Caco-2 (cell line): ENCODE measurements around the gene COL12A1. TPM values are rescaled to one million over a fixed set of nuclear protein-coding genes. Genes with fewer than 3 reads are reported as not detected.

Experiments used
- BruUV-seq: library from RNA; stranded (reverse); fragments of 400-500 nt; replicated peaks from 2 replicates; lab custom pipeline; 2021; lab: Mats Ljungman, UMichigan
- CTCF ChIA-PET: fragments of 300-600 bp; sonication (Branson Sonifier 250); formaldehyde crosslinking; loops from one replicate; lab custom pipeline; 2022; ENCODE audit warnings: antibody characterized with exemption; lab: Charles Lee
- POLR2A ChIA-PET: fragments of 300-600 bp; sonication (Branson Sonifier 250); formaldehyde crosslinking; loops from one replicate; lab custom pipeline; 2022; ENCODE audit warnings: antibody characterized with exemption; lab: Charles Lee
- DNase-seq, 2 experiments: peaks; one replicate each; pipeline versions ENCODE4 v3.0.0 to v3.0.0-alpha.2; 2020 to 2022
- H3K27me3 ChIP-seq: replicated peaks from 2 replicates; pipeline ENCODE4 v1.6.0; 2011; ENCODE audit warnings: low read length; ENCODE audit not compliant: control insufficient read depth, insufficient read depth
- H3K36me3 ChIP-seq: 2 replicates; pipeline ENCODE4 v1.5.1; 2011; ENCODE audit warnings: low read length; ENCODE audit not compliant: control insufficient read depth, insufficient read depth
- H3K4me1 ChIP-seq: fragments of 250-450 bp; sonication (Bioruptor Pico); 2 replicates; pipeline ENCODE4 v1.5.1; 2020; ENCODE audit warnings: mild to moderate bottlenecking
- H3K4me3 ChIP-seq: 2 replicates; pipeline ENCODE4 v1.5.1; 2011; ENCODE audit warnings: low read depth, mild to moderate bottlenecking, control low read depth, low read length
- H3K9me3 ChIP-seq: fragments of 250-450 bp; sonication (Bioruptor Pico); 2 replicates; pipeline ENCODE4 v1.5.1; 2020; ENCODE audit warnings: mild to moderate bottlenecking, moderate library complexity
- H3K27ac Mint-ChIP-seq: one replicate; pipeline ENCODE4 v1.8.0; 2022; ENCODE audit warnings: mixed read lengths; ENCODE audit not compliant: unreplicated experiment
- H3K27me3 Mint-ChIP-seq: one replicate; pipeline ENCODE4 v1.8.0; 2022; ENCODE audit warnings: mixed read lengths; ENCODE audit not compliant: insufficient read depth, unreplicated experiment
- H3K36me3 Mint-ChIP-seq: one replicate; pipeline ENCODE4 v1.8.0; 2022; ENCODE audit warnings: mild to moderate bottlenecking, mixed read lengths; ENCODE audit not compliant: insufficient read depth, unreplicated experiment
- H3K4me1 Mint-ChIP-seq: one replicate; pipeline ENCODE4 v1.8.0; 2022; ENCODE audit warnings: low read depth, mixed read lengths; ENCODE audit not compliant: unreplicated experiment
- H3K4me3 Mint-ChIP-seq: one replicate; pipeline ENCODE4 v1.8.0; 2022; ENCODE audit warnings: mild to moderate bottlenecking, moderate library complexity, mixed read lengths; ENCODE audit not compliant: unreplicated experiment
- H3K9me3 Mint-ChIP-seq: one replicate; pipeline ENCODE4 v1.8.0; 2022; ENCODE audit warnings: mixed read lengths; ENCODE audit not compliant: unreplicated experiment
- CTCF ChIP-seq, 2 experiments: fragments of 200-600 bp in 1 of 2; IDR thresholded peaks; 1 replicate in 1 of 2; 2 replicates in 1 of 2; pipeline versions ENCODE4 v1.5.1 to v1.8.0; 2011 to 2022; ENCODE audit warnings: antibody characterized with exemption in 1 of 2, control low read depth in 1 of 2, inconsistent platforms in 1 of 2, low read depth in 1 of 2, low read length in 1 of 2, mild to moderate bottlenecking in 1 of 2, moderate library complexity in 1 of 2; ENCODE audit not compliant: insufficient read depth in 1 of 2, severe bottlenecking in 1 of 2, unreplicated experiment in 1 of 2
- intact Hi-C: fragments of 100-400 bp; cut with micrococcal nuclease; formaldehyde crosslinking; loops from one replicate; pipeline ENCODE4 v1.10.0; 2022; ENCODE audit not compliant: unreplicated experiment
- total RNA-seq: library from RNA; stranded (reverse); gene quantifications from 2 replicates; pipeline ENCODE4 v1.2.3, GENCODE V29; 2022

COL12A1 gene
- total RNA-seq, 1 experiment from 2014 or later, result 68.0 TPM

GRCh38 chr6:75103431-75103830 lies 102.4 kb downstream of the COL12A1 start:
- no TSS peak for BruUV-seq
- CTCF ChIA-PET, result interaction anchor here (1.2 to 1.6 kb wide), 2 partner anchors 101 to 105 kb away, joined by 6 read pairs; no protein-coding TSS in a partner anchor

GRCh38 chr6:75102301-75102700 lies 103.6 kb downstream of the COL12A1 start:
- DNase-seq, result no peak
- intact Hi-C loops, result loop anchor here (10.0 kb wide), 1 partner anchor 168 kb away; no protein-coding TSS in a partner anchor
- no peak overlapping the region for H3K4me3 ChIP-seq
- ChIA-PET CTCF (interaction anchor here (1.2 kb wide), 1 partner anchor 107 kb away, joined by 6 read pairs; no protein-coding TSS in a partner anchor), POLR2A (no interaction called here)
- no peaks in the 10 kb centered on the region for H3K9me3 ChIP-seq
- Mint-ChIP-seq H3K36me3 (peaks cover 55% of the 10 kb centered on the region), H3K27me3 (no peaks in the 10 kb centered on the region), H3K27ac (no peak overlapping the region), H3K4me1 (peaks cover 31% of the 10 kb centered on the region), H3K4me3 (no peak overlapping the region), H3K9me3 (no peaks in the 10 kb centered on the region)
- no peaks in the 10 kb centered on the region for H3K27me3 ChIP-seq
- H3K4me1 ChIP-seq, result peaks cover 24% of the 10 kb centered on the region
- TF ChIP-seq CTCF (IDR thresholded peaks at IDR 0.05; ENCODE audit: insufficient read depth in 1 of 2, low read depth in 1 of 2, low read length in 1 of 2, severe bottlenecking in 1 of 2, unreplicated experiment in 1 of 2), result no peak
- peaks cover 1% of the 10 kb centered on the region; the same call in 1 of the 2 replicates for H3K36me3 ChIP-seq
- no TSS peak for BruUV-seq

More at GRCh38 chr6:75103431-75103830, 102.4 kb downstream of the COL12A1 start:
- H3K4me1 Mint-ChIP-seq, result peaks cover 31% of the 10 kb centered on the region
- no peaks in the 10 kb centered on the region for H3K27me3 Mint-ChIP-seq
- POLR2A ChIA-PET, result interaction anchor here (0.6 kb wide), 1 partner anchor 181 kb away, joined by 3 read pairs; the partner anchor contains the start of gene TMEM30A
- DNase-seq, result peak; percentile 39 to 66
- peak overlapping the region; percentile 28 for H3K27ac Mint-ChIP-seq
- H3K36me3 ChIP-seq, result peaks cover 1% of the 10 kb centered on the region; the same call in 1 of the 2 replicates
- H3K27me3 ChIP-seq, result no peaks in the 10 kb centered on the region
- H3K4me3 ChIP-seq, result no peak overlapping the region
- intact Hi-C loops, result loop anchor here (1.0 to 10.0 kb wide), 4 partner anchors 80 to 169 kb away; no protein-coding TSS in a partner anchor
- peak overlapping the region; percentile 5 for H3K4me3 Mint-ChIP-seq
- H3K4me1 ChIP-seq, result peaks cover 24% of the 10 kb centered on the region
- no peaks in the 10 kb centered on the region for H3K9me3 ChIP-seq
- no peak for TF ChIP-seq CTCF (IDR thresholded peaks at IDR 0.05; ENCODE audit: insufficient read depth in 1 of 2, low read depth in 1 of 2, low read length in 1 of 2, severe bottlenecking in 1 of 2, unreplicated experiment in 1 of 2)
- peaks cover 61% of the 10 kb centered on the region for H3K36me3 Mint-ChIP-seq
- H3K9me3 Mint-ChIP-seq, result no peaks in the 10 kb centered on the region

- Mint-ChIP-seq H3K4me1 (peaks cover 31% of the 10 kb centered on the region), H3K4me3 (no peak overlapping the region), H3K27ac (no peak overlapping the region), H3K36me3 (peaks cover 59% of the 10 kb centered on the region), H3K9me3 (no peaks in the 10 kb centered on the region), H3K27me3 (no peaks in the 10 kb centered on the region)
- Histone ChIP-seq H3K4me1 (peaks cover 24% of the 10 kb centered on the region), H3K27me3 (no peaks in the 10 kb centered on the region), H3K4me3 (no peak overlapping the region), H3K36me3 (peaks cover 1% of the 10 kb centered on the region; the same call in 1 of the 2 replicates), H3K9me3 (no peaks in the 10 kb centered on the region)
- no TSS peak for BruUV-seq
- no peak for TF ChIP-seq CTCF (IDR thresholded peaks at IDR 0.05; ENCODE audit: insufficient read depth in 1 of 2, low read depth in 1 of 2, low read length in 1 of 2, severe bottlenecking in 1 of 2, unreplicated experiment in 1 of 2)
- no peak for DNase-seq
- intact Hi-C loops, result loop anchor here (10.0 kb wide), 1 partner anchor 167 kb away; no protein-coding TSS in a partner anchor
- ChIA-PET POLR2A (no interaction called here), CTCF (no interaction called here)
These were observed 104.0 kb downstream of the COL12A1 start for GRCh38 chr6:75101896-75102295.
